Activated CD4-positive, alpha-beta T cell treated with anti-CD3 and anti-CD28 coated beads, Interleukin-2, amount 50 U/mL, for 1 hour (primary cell): ENCODE measurements around the gene ZNF598.
A peak's percentile ranks its signal among the peaks of the same experiment; 100 is the strongest.

Experiments
- DNase-seq: peaks from one replicate; pipeline ENCODE4 v3.0.0-alpha.2; 2020

The ZNF598 gene

DNA sequence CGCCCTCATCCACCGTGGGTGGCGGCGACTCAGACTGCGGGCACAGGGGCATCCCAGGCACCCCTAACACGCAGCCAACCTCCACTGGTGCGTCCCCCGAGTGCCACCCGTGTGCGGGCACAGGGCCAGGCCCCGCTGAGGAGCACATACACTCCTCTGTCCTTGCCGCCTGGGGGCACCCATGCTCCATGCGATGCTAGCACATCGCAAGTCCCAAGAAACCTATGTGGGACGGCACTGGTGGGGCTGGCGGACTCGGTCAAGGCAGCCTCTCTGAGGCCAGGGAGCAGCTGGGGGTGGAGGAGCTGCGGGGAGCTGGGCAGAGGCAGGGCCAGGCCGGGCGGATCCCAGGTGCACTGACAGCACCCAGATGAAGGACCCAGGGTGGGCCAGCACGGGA, 4.0 kb downstream of the ZNF598 start:
- DNase-seq = no peak

- DNase-seq = no peak
Measured at GRCh38 chr16:2004795-2005517, 4.7 kb downstream of the ZNF598 start.

DNA sequence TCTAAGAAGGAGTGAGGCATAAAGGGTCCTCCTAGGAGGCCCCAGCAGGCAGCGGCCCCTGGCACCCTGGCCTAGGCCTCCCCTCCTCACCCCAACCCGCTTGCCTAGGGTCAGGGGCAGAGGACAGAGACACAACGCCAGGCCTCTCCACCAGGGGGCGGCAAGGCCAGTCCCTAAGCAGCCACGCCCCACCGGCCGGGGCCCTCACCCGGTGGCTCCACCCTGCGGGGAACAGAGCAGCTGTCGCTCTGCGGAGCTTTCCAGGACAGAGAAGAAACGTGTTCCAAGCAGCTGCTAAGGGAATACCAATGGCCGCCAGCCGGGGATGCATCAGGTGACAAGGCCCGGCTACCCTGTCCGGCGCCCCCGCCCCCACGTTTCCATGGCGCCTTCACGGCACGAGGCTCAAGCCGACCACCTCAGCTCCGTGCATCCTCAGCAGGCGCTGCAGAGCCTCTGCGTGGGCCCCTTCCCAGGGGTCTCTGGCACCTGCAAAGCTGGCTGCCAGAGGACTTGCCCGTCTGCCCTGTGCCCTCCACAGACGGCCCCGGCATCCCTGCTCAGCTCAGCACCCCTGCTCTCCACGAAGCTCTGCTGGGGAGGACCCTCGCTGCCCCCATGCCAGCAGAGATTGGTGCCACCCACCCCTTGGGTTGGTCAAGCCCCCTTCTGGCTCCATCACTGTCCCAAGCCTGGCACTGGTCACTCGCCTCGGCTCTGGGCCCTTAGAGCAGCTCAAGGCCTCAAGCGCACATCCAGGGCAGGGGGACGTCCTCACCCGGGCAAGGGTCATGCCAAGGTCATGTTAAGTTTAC, 5.6 kb downstream of the ZNF598 start:
- peak; percentile 89 for DNase-seq

GRCh38 chr16:2003231-2003826, 6.3 kb downstream of the ZNF598 start:
- no peak for DNase-seq

DNA sequence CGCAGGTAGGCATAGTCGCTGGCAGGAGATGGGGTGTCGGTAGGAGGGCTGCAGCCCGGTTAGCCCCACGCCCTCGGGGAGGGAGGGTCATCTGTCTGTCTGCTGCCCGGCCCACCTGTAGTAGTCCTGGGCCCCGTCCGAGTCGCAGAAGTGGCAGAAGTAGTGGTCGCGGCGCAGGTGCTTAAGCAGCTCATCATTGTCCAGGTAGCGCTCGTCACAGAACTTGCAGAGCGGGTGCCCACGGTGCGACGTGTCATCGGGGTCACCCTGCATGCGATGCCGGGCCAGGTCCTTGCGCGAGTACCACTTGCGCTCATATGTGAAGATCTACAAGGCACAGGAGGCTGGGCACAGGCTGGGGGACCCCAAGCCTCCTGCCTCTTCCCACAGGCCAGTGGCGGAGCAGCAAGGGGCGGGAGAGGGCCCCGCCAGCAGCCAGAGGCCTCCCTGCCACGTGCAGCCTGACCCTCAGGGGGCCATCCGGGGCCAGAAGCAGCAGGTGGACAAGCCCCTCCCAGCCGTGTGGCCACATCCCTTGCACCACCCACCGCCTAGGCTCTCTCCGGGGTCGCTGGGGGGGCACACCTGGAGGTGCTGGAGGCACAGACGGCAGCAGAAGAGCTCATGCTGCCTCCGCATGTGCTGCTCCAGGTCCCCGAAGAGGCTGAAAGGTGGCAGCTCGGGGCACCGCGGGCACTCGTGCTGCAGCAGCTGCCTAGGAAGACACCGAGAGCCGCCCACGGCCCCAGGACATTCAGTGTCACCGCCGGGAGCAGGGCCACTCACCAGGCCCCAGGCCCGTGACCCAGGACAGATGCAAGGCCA, 7.0 kb downstream of the ZNF598 start:
- no peak for DNase-seq

- DNase-seq = no peak
Measured at GRCh38 chr16:2001456-2002355, 7.9 kb downstream of the ZNF598 start.

DNA sequence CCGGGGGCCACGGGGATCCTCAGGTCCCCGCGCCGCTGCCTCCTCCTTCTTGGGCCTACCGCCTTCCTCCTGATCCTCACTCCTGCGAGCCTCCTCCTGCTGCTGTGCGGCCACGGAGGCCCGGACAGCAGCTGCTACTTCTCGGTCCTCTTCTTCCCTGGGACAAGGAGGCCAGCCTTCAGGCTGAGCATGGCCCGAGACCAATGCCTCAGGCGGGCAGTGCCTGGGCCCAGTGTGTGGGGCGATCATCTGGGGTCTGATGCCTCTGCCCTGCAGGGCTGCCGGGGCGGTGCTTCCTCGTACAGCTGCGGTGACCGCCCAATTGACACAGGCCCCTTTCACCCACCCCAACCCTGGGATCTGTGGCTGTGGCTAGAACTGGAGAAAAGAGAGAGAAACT, 8.6 kb downstream of the ZNF598 start:
- DNase-seq = no peak

GRCh38 chr16:1999866-2000514, 9.6 kb downstream of the ZNF598 start:
- no peak for DNase-seq

DNA sequence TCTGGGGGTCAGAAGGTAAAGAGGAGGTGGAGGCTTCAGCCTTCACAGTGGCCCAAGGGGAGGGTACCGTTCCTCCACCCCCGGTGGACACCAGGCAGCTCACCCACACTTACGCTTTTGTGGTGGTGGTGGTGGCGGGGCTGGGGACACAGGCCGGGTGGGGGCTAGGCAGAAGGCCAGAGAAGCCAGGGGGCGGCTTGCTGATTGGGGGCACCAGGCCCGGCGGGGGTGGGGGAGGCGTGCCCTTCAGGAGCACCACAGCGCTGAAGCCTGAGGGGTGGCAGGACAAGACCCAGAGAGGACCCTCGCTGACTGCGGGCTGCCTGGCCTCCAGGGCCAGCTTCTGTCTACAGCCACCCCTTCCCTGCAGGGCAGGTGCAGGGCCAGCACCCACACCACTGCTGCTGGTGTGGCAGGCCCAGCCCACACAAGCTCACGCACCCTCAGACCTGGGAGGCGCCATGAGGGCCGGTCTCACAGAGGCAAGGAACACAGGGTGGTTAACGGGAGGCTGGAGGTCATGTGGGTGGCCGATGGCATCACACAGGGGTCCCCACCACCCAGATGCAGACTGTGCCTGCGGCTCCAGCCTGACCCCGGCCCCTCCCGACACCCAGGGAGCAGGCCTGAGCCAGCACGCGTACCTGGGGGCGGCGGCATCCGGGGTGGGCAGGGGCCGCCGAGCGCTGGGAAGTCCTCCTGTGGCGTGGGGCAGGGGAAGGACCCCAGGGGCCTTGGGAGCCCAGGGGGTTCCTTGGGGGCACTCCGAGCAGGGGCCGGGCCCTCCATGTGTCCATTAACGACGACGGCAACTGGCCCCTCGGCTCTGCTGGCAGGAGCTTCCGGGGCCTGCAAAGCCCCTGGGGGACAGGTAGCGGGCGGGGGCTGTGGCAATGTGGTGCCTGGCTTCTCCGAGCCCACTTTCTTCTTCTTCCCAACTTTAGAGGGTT, 10.5 kb downstream of the ZNF598 start:
- DNase-seq = no peak

GRCh38 chr16:1998360-1998835, 11.2 kb downstream of the ZNF598 start:
- DNase-seq = no peak

DNA sequence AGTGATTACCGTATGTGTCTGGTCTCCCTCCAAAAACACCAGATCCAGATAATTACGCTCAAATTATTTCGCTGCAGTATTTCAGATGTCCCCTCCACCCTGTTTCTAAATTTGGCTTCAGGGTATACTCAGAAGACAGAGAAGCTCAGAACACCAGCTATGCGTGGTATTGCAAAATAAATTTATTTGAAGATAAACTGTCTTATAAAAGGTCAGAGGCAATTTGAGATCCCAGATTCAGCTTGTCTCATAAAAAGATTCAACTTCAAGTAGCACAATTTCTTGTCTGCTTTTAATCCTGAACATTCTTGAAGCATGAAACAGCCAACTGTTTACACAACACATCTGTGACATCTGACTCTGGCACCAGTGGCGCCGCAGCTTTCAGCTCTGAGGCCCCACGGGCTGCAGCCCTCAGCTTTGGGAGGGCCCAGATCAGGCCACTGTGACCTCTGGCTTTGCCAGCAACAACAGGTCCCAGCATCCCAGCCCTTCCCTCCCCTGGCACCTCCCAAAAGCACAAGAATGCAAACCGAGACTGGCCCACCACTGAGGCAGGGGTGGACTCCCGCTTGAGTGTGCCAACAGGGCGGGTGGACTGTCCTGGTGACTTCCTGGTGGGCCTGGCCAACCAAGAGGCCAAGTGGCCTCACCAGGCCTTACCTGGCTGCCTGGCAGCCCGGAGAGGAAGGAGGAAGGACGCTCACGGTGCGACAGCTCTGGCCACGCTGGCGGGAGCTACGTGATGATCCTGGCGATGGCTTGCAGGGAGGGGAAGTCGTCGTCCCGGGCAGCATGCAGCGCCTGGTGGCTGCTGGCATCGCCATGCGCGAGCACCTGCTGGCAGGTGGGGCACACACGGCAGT, 11.9 kb downstream of the ZNF598 start:
- DNase-seq = no peak

DNA sequence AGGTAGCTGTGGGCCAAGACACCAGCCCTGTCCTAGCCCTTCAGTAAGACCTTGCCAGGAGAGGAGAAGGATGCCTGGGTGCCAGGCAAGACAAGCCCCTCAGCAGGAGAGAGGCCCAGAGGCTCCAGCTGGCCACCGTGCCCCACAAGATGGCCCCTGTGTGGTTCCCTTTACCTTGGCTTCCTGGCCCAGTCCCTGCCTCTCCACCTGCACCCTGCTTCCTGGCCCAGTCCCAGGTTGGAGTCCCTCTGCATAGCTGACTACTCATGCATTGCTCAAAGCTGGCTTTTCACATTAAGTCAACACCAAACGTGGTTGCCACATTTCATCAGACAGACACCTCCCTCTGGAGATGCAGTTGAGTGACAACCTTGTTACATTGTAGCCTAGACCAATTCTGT, 15.9 kb downstream of the ZNF598 start:
- no peak for DNase-seq

DNA sequence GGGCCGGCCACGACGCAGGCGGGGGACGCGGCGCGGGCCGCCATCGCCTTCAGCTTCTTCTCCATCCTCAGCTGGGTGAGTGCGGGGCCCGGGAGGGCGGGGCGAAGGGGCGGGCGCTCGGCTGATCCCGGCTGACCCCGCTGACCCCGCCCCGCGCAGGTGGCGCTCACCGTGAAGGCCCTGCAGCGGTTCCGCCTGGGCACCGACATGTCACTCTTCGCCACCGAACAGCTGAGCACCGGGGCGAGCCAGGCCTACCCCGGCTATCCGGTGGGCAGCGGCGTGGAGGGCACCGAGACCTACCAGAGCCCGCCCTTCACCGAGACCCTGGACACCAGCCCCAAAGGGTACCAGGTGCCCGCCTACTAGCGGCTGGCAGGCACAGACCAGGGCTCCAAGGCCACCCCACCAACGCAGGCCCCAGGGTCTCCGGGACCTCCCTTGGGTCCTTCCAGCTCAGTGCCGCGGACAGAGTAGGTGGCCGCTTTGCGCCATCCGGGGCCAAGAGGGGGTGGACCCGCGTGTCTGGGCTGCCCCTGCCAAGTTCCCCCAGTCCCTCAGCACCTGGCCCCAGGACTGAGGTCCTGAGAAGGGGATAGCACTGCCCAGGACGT, 16.8 kb downstream of the ZNF598 start:
- no peak for DNase-seq

GRCh38 chr16:1991948-1992703, 17.5 kb downstream of the ZNF598 start:
- peak; percentile 99 for DNase-seq

DNA sequence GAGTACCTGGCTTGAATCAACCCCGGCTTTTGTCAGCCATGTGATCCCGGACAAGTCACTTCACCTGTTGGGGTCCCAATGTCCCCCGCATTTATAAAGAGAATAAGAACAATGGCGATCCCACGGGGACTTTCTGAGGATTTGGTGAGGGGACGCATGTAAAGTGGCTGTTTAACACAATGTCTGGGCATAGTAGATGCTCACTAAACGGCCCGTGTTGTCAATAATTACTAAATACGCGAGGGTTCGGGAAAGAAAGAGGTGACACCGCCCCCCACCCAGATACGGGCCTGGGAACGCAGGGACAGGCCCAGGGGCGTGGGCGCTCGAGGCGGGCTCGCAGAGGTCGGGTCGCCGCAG, 18.1 kb downstream of the ZNF598 start:
- no peak for DNase-seq

DNA sequence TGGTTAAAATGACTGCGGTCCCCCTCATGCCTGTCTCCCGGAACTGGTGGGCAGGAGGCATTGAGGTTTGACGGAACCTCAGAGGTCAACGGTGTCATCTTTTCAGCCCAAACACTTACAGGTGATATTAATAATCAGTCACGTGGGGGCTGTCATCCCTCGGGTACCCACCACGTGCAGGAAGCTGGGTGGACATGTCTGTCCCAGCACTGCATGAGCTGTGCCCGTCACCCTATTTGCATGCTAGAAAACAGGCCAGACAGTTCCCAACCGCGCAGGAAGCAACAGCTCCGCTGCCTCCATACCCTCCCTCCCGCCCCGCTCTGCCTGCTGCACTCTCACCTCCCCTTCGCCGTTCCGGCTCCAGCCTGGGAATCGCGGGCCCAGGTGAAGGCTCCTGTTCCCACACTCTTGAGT, 18.5 kb downstream of the ZNF598 start:
- peak; percentile 53 for DNase-seq

GRCh38 chr16:1990351-1991134, 19.1 kb downstream of the ZNF598 start:
- DNase-seq = peak; percentile 32
